Lower leg skin (tissue), 3 donors: ENCODE results near the gene SLC6A3.

Source experiments
- CTCF ChIP-seq, 3 donors: fragments of 450-650 bp; IDR thresholded peaks; one replicate each; pipeline ENCODE4 v1.5.1; 2016; ENCODE audit warnings: antibody characterized with exemption in 3 of 3, mild to moderate bottlenecking in 3 of 3, moderate library complexity in 2 of 3
- POLR2A ChIP-seq, 2 donors: fragments of 450-650 bp; IDR thresholded peaks; one replicate each; pipeline ENCODE4 v1.6.1; 2016 to 2017; ENCODE audit warnings: antibody characterized with exemption in 2 of 2, mild to moderate bottlenecking in 1 of 2, moderate library complexity in 1 of 2

- no peak for TF ChIP-seq CTCF (IDR thresholded peaks at IDR 0.05)
- no peak for TF ChIP-seq POLR2A (IDR thresholded peaks at IDR 0.05)
Measured at GRCh38 chr5:1393571-1394501, 51.4 kb downstream of the SLC6A3 start.
